Activated T-helper 9 cell treated with anti-CD3 and anti-CD28 coated beads, Interleukin-2, amount 50 U/mL, for 16 hours (primary cell): ENCODE measurements around the gene GABPB1.

Source experiments
- DNase-seq: peaks from one replicate; pipeline ENCODE4 v3.0.0-alpha.2; 2020; ENCODE audit warnings: low read depth

GABPB1 gene

GRCh38 chr15:50241684-50242450 lies 113.1 kb downstream of the GABPB1 start:
- DNase-seq, result no peak

- DNase-seq, result no peak
These were observed 116.7 kb downstream of the GABPB1 start for GRCh38 chr15:50238255-50238654.

- no peak for DNase-seq
These were observed 118.6 kb downstream of the GABPB1 start for GRCh38 chr15:50236433-50236832.

- no peak for DNase-seq
These were observed 119.2 kb downstream of the GABPB1 start for GRCh38 chr15:50235794-50236193.

GRCh38 chr15:50234764-50235163 lies 120.2 kb downstream of the GABPB1 start:
- no peak for DNase-seq

GRCh38 chr15:50233192-50233736 lies 121.7 kb downstream of the GABPB1 start:
- no peak for DNase-seq

- DNase-seq, result no peak
These were observed 122.2 kb downstream of the GABPB1 start for GRCh38 chr15:50232791-50233190.

- DNase-seq, result no peak
These were observed 123.2 kb downstream of the GABPB1 start for GRCh38 chr15:50231761-50232160.

GRCh38 chr15:50229336-50229735 lies 125.7 kb downstream of the GABPB1 start:
- no peak for DNase-seq

GRCh38 chr15:50228866-50229265 lies 126.1 kb downstream of the GABPB1 start:
- DNase-seq, result no peak

GRCh38 chr15:50227076-50227475 lies 127.9 kb downstream of the GABPB1 start:
- no peak for DNase-seq

GRCh38 chr15:50225938-50226337 lies 129.1 kb downstream of the GABPB1 start:
- DNase-seq, result no peak
